GM12874 (cell line): Measurements from ENCODE around the gene CDH4.

Source experiments
- TF ChIP-seq, protein P1 (sequence below): IDR thresholded peaks from 2 replicates; pipeline ENCODE4 v1.5.1; 2011; ENCODE audit warnings: low read depth, mild to moderate bottlenecking, control low read depth, low read length, moderate library complexity; ENCODE audit not compliant: insufficient read depth

The CDH4 gene

GRCh38 chr20:61875221-61875885 is 623.3 kb downstream of the CDH4 start:
- TF ChIP-seq, protein P1, sequence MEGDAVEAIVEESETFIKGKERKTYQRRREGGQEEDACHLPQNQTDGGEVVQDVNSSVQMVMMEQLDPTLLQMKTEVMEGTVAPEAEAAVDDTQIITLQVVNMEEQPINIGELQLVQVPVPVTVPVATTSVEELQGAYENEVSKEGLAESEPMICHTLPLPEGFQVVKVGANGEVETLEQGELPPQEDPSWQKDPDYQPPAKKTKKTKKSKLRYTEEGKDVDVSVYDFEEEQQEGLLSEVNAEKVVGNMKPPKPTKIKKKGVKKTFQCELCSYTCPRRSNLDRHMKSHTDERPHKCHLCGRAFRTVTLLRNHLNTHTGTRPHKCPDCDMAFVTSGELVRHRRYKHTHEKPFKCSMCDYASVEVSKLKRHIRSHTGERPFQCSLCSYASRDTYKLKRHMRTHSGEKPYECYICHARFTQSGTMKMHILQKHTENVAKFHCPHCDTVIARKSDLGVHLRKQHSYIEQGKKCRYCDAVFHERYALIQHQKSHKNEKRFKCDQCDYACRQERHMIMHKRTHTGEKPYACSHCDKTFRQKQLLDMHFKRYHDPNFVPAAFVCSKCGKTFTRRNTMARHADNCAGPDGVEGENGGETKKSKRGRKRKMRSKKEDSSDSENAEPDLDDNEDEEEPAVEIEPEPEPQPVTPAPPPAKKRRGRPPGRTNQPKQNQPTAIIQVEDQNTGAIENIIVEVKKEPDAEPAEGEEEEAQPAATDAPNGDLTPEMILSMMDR, result no peak

GRCh38 chr20:61875996-61876395 is 623.9 kb downstream of the CDH4 start:
- TF ChIP-seq, protein P1, result no peak

DNA sequence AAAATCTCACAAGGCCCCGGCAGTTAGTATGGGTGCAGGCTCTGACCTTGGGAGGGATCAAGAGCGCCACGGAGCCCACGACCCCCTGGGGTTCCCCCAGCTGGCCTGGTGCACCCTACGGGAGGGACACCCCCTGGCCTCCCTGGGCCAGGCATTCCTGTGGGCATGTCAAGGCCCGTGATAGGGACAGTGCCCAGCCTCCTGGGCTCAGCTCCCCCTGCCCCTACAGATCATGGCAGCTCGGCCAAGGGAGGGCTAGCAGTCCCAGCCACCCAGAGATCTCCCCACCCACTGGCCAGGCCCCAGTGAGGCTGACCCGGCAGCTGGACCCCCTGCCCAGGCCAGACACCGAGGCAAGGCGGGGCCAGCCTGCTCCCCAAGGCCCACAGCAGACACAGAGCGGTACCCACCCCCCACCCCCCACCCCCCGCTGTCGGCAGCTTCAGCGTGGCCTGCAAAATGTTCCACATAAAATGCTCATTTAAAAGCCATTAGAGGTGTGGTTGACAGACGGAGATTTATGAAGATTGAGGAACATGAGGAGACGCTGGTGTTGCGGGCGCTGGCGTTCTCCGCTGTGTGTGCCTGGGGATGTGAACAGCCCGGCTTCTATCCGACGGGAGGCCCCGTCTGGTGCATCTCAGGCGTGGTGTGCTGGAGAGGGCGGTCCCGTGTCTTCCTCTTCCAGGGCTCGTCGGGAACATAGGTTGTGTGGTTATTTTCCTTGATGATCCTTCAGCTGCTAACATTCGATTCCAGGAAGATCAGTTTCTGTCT is 625.1 kb downstream of the CDH4 start:
- TF ChIP-seq, protein P1, result no peak

DNA sequence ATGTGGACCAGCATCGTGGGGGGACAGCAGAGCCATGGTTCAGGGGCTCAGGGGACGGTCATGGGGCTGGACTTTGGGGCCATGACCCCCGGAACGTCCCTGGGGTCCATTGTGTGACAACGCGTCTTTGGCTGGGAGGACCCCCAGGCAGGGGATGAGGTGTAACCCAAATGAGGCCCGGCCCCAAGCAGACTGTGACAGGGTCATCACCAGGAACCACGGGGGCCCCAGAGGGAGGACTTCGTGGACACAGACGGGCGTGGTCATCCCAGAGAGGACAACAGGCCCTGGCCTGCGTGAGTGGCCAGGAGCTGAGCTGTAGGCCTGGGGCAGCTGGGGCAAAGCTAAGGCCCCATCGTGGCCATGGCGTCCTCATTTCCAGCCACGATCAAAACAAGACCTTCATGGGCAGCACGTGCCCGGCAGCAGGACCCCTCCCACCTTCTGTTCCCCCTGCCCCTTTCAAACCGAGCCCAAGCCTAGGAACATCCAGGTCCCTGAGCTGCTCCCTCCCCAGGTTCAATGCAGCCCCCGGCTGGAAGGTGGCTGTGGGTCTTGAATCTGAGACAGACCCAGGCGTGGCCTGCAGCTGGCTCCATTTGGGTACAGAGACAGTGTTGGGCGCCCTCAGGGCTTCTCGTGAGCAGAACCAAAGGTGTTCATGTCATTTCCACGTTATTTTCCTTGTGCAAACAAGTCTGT is 625.9 kb downstream of the CDH4 start:
- TF ChIP-seq, protein P1, result no peak

- TF ChIP-seq, protein P1, result no peak
Observed at GRCh38 chr20:61878478-61879302, 626.6 kb downstream of the CDH4 start.

DNA sequence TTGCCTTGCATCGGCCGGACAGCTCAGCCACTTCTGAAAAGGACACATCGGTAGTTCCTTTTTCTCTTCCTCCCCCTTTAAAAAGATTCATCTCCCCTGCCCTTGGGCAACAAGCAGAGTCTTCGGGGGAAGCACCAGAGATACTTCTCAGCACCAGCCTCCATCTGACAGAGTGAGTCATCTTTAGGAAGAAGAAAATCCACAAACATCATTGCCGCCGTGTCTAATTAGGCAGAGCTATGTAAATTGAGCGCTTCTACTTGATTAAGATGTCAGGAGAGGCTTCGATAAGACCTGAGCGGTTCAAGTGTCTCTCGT is 627.2 kb downstream of the CDH4 start:
- TF ChIP-seq, protein P1, result no peak

GRCh38 chr20:61879694-61880093 is 627.6 kb downstream of the CDH4 start:
- TF ChIP-seq, protein P1, result no peak
